Thoracic aorta (tissue), 2 donors: Measurements from ENCODE around the gene LYST. TPM values are rescaled to one million over a fixed set of nuclear protein-coding genes. Genes with fewer than 3 reads are reported as not detected.
"Not testable (repeated sequence)": the region's sequence is repeated elsewhere in the genome, so short reads cannot be mapped to it uniquely, and the experiment has no call there.

ENCODE experiments used
- ATAC-seq: fragments of 150-250 bp; one replicate; pipeline ENCODE4 v1.8.0; 2017; ENCODE audit warnings: low read depth; ENCODE audit not compliant: insufficient number of reproducible peaks, low FRiP score
- DNase-seq: peaks from one replicate; pipeline ENCODE4 v3.0.0-alpha.2; 2020; ENCODE audit warnings: low spot score
- H3K27ac ChIP-seq, 2 donors: fragments of 200-600 bp; sonication (generic); 1 replicate in 1 of 2; 2 replicates in 1 of 2; pipeline ENCODE4 v1.5.1; 2016; ENCODE audit warnings: mild to moderate bottlenecking in 2 of 2, moderate library complexity in 2 of 2
- H3K27me3 ChIP-seq: fragments of 200-600 bp; sonication (generic); replicated peaks from 2 replicates; pipeline ENCODE4 v1.6.0; 2016; ENCODE audit warnings: mild to moderate bottlenecking; ENCODE audit not compliant: insufficient read depth
- H3K36me3 ChIP-seq: fragments of 200-600 bp; sonication (generic); one replicate; pipeline ENCODE4 v1.5.1; 2016
- H3K4me1 ChIP-seq, 2 donors: fragments of 200-600 bp; sonication (generic); 1 replicate in 1 of 2; 2 replicates in 1 of 2; pipeline versions ENCODE4 v1.5.1 to v1.6.0; 2016; ENCODE audit warnings: low read depth in 2 of 2, mild to moderate bottlenecking in 1 of 2; ENCODE audit not compliant: control insufficient read depth in 1 of 2
- H3K4me3 ChIP-seq: fragments of 200-600 bp; sonication (generic); 2 replicates; pipeline ENCODE4 v1.5.1; 2016; ENCODE audit warnings: mild to moderate bottlenecking
- H3K9me3 ChIP-seq: fragments of 200-600 bp; sonication (generic); 2 replicates; pipeline ENCODE4 v1.5.1; 2016
- total RNA-seq, 2 donors: library from RNA; depleted of rRNA; stranded (reverse); fragments of >200 nt; gene quantifications; one replicate each; pipeline versions ENCODE4 v1.1.0 to v1.2.3, GENCODE V29; 2016
- TF ChIP-seq, protein P1 (sequence below): fragments of 200-600 bp; sonication (generic); IDR thresholded peaks from one replicate; pipeline ENCODE4 v1.5.1; 2019; ENCODE audit warnings: antibody characterized with exemption

The LYST gene
- total RNA-seq, 2 donors from 2014 or later, result 32.5 to 32.8 TPM

DNA sequence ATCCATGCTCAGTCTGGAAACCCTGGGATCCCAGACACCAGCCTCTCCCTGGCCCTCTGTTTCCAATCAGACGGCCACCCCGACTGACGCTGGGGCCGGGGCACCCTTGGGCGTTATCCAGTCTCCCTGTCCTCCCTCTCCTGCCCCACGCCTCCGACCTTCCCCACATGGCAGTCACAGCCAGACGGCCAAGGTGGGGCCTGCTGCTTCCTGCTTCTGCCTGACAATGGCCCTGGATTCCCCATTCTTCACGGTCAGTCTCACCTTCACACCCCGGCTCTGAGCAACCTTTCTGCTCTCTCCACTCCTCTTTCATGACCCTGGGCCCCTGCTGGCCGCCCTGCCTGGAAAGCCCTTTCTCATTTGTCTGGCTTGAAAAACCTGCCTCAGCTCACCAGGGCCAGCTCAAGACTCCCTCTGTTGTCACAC, 223.7 kb downstream of the LYST start:
- ATAC-seq (no peak), DNase-seq (no peak)
- Histone ChIP-seq H3K27me3 (no peaks in the 10 kb centered on the region), H3K4me3 (no peak overlapping the region), H3K27ac (no peak overlapping the region), H3K36me3 (no peaks in the 10 kb centered on the region), H3K9me3 (no peaks in the 10 kb centered on the region), H3K4me1 (no peaks in the 10 kb centered on the region)
- TF ChIP-seq, protein P1, sequence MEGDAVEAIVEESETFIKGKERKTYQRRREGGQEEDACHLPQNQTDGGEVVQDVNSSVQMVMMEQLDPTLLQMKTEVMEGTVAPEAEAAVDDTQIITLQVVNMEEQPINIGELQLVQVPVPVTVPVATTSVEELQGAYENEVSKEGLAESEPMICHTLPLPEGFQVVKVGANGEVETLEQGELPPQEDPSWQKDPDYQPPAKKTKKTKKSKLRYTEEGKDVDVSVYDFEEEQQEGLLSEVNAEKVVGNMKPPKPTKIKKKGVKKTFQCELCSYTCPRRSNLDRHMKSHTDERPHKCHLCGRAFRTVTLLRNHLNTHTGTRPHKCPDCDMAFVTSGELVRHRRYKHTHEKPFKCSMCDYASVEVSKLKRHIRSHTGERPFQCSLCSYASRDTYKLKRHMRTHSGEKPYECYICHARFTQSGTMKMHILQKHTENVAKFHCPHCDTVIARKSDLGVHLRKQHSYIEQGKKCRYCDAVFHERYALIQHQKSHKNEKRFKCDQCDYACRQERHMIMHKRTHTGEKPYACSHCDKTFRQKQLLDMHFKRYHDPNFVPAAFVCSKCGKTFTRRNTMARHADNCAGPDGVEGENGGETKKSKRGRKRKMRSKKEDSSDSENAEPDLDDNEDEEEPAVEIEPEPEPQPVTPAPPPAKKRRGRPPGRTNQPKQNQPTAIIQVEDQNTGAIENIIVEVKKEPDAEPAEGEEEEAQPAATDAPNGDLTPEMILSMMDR, result no peak

DNA sequence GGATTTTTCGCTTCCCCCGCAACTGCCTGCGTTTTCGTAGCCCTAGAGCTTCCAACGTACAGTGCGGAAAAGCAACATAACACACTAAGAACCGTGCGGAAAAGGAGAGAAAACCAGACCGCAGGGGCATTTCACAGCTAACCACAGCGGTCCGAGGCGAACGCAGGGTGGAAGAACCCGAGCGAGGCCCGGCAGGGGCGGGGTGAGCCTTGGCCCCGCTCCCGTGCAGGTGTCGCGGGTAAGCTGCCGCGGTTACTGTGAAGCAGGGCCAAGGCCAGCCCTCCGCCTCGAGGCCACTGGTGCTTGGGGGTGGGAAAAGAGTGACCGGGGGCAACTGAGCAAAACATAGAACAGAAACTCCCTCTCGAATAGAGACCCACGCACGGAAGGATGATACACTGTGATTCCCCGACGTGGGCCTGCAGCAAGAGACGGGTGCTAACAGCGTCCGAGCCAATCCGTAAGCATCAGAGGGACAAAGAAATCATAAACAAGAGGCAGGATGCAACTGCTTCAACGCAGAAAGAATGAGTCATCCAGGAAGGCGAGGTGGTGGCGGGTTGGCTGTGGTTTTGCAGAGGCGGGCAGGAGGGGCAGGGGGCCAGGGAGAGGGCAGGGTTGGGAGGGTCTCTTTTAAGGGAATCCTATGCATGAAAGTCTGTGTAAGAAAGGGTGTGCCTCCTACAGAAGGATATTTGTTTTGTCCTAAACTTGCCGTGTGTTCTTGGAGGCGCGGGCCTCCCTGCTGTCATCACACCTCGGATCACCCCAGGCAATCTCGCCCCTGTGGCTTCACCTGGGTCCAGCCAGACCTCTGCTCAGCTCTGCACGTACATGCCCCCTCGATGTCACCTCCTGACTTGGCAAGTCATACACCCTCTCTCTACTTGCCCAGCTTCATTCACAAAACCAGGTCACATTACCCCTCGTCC, 224.4 kb downstream of the LYST start:
- DNase-seq (no peak), ATAC-seq (no peak)
- TF ChIP-seq, protein P1, result no peak
- H3K27me3 ChIP-seq, result no peaks in the 10 kb centered on the region
- H3K27ac ChIP-seq, result no peak overlapping the region
- peak overlapping the region; percentile 45 for H3K4me3 ChIP-seq
- no peaks in the 10 kb centered on the region for H3K4me1 ChIP-seq
- no peaks in the 10 kb centered on the region for H3K36me3 ChIP-seq
- H3K9me3 ChIP-seq, result no peaks in the 10 kb centered on the region

DNA sequence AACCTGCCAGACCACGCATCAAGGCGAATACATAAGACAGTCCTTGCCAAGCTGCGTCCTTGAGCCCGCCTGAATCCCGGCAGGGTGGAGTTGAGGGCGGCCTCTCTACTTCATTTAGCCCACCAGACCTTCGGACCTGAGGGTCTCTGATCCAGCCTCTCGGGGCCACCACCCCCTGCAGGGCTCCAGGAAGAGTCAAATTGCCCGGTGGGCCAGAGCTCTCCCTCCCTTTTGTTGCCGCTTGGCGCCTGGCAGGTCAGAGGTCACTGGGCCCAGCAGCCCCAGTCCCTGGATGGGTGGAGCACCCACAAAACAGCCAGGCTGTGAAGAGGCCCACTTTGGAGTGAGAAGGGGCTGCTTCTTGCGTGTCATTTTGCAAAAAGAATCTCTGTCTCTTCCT, 226.1 kb downstream of the LYST start:
- no peak for ATAC-seq
- Histone ChIP-seq H3K27me3 (no peaks in the 10 kb centered on the region), H3K9me3 (no peaks in the 10 kb centered on the region), H3K4me3 (no peak overlapping the region), H3K4me1 (no peaks in the 10 kb centered on the region), H3K27ac (no peak overlapping the region), H3K36me3 (no peaks in the 10 kb centered on the region)
- TF ChIP-seq, protein P1, result no peak
- DNase-seq, result no peak

DNA sequence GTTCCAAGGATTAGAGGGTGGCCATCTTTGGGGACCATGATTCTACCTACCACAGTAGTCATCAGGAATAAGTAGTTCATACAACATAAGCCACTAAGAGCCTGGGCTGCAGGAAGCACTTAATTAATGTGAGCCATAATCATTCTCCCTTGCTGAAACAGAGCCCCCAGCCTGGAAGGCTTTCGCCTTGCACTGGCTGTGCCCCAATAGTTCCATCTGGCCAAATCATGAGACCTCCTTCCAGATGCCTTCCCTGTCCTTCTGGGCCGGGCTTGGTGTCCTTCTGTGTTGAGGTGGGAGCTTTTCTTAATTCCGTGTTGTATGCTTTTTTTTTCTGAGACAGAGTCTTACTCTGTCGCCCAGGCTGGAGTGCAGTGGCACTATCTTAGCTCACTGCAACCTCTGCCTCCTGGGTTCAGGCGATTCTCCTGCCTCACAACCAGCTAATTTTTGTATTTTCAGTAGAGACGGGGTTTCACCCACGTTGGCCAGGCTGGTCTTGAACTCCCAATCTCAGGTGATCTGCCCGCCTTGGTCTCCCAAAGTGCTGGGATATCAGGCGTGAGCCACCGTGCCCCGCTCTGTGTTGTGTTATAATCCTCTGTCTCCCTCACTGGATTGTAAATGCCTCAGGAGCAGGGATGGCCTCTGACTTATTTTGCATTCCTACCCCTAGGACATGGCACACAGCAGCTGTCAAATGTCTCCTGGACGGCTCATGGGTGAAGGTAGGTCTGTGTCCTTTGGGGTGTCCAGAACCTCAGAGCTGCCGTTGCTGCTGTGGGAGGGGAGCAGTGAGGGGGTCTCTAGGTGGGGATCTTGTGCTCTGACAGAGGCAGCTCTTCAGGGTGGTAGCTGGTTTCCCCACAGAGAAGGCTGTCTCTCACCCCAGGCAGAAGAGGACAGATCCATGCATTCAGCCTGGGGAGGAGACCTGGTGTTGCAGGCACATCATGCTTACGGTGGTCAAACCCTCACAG, 227.2 kb downstream of the LYST start:
- ATAC-seq, result no peak
- H3K27ac ChIP-seq, result no peak overlapping the region
- H3K9me3 ChIP-seq, result no peaks in the 10 kb centered on the region
- DNase-seq, result no peak
- H3K36me3 ChIP-seq, result no peaks in the 10 kb centered on the region
- H3K27me3 ChIP-seq, result no peaks in the 10 kb centered on the region
- no peaks in the 10 kb centered on the region for H3K4me1 ChIP-seq
- no peak overlapping the region for H3K4me3 ChIP-seq
- TF ChIP-seq, protein P1, result no peak

DNA sequence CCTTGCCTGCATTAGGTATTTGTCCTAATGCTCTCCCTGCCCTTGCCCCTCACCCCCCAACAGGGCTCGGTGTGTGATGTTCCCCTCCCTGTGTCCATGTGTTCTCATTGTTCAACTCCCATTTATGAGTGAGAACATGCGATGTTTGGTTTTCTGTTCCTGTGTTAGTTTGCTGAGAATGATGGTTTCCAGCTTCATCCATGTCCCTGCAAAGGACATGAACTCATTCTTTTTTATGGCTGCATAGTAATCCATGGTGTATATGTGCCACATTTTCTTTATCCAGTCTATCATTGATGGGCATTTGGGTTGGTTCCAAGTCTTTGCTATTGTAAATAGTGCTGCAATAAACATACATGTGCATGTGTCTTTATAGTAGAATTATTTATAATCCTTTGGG, 228.1 kb downstream of the LYST start:
- H3K36me3 ChIP-seq, H3K27me3 ChIP-seq, H3K27ac ChIP-seq, DNase-seq, H3K9me3 ChIP-seq, H3K4me1 ChIP-seq, ATAC-seq, H3K4me3 ChIP-seq: not testable (repeated sequence)
